NCI-H82 treated with DMSO at 0.1 percent for 48 hours (cell line): ENCODE results near the gene GPR176.

Source experiments
- DNase-seq: peaks from one replicate; lab custom pipeline; 2025; ENCODE audit not compliant: unreplicated experiment; lab: John Stamatoyannopoulos, UW

Gene GPR176

GRCh38 chr15:39860871-39861270 is 59.2 kb downstream of the GPR176 start:
- DNase-seq: no peak

GRCh38 chr15:39860200-39860599 is 59.9 kb downstream of the GPR176 start:
- no peak for DNase-seq

- no peak for DNase-seq
Measured at GRCh38 chr15:39859636-39860035, 60.4 kb downstream of the GPR176 start.

GRCh38 chr15:39857132-39857531 is 62.9 kb downstream of the GPR176 start:
- no peak for DNase-seq

GRCh38 chr15:39856357-39856756 is 63.7 kb downstream of the GPR176 start:
- no peak for DNase-seq

GRCh38 chr15:39855400-39855799 is 64.7 kb downstream of the GPR176 start:
- DNase-seq: no peak

GRCh38 chr15:39854161-39854560 is 65.9 kb downstream of the GPR176 start:
- DNase-seq: no peak

- DNase-seq: no peak
Measured at GRCh38 chr15:39852250-39852649, 67.8 kb downstream of the GPR176 start.

GRCh38 chr15:39851500-39852092 is 68.5 kb downstream of the GPR176 start:
- DNase-seq: no peak

GRCh38 chr15:39850436-39850835 is 69.6 kb downstream of the GPR176 start:
- no peak for DNase-seq

GRCh38 chr15:39846108-39846507 is 74.0 kb downstream of the GPR176 start:
- DNase-seq: no peak

- no peak for DNase-seq
Measured at GRCh38 chr15:39845582-39845981, 74.5 kb downstream of the GPR176 start.

- no peak for DNase-seq
Measured at GRCh38 chr15:39843565-39843964, 76.5 kb downstream of the GPR176 start.

GRCh38 chr15:39837454-39837853 is 82.6 kb downstream of the GPR176 start:
- DNase-seq: peak; percentile 18

GRCh38 chr15:39835550-39835949 is 84.5 kb downstream of the GPR176 start:
- DNase-seq: no peak

- no peak for DNase-seq
Measured at GRCh38 chr15:39834256-39834655, 85.8 kb downstream of the GPR176 start.

- no peak for DNase-seq
Measured at GRCh38 chr15:39833515-39833981, 86.5 kb downstream of the GPR176 start.

GRCh38 chr15:39830166-39830565 is 89.9 kb downstream of the GPR176 start:
- DNase-seq: no peak

- DNase-seq: peak; percentile 74
Measured at GRCh38 chr15:39828374-39828931, 91.6 kb downstream of the GPR176 start.

- no peak for DNase-seq
Measured at GRCh38 chr15:39826975-39827374, 93.1 kb downstream of the GPR176 start.

- no peak for DNase-seq
Measured at GRCh38 chr15:39823634-39824033, 96.4 kb downstream of the GPR176 start.

GRCh38 chr15:39820050-39820602 is 99.9 kb downstream of the GPR176 start:
- no peak for DNase-seq

GRCh38 chr15:39819533-39819932 is 100.5 kb downstream of the GPR176 start:
- no peak for DNase-seq
